Dedifferentiated amniotic fluid mesenchymal stem cell (primary cell): Measurements from ENCODE around the gene CLCN1.

ENCODE experiments used
- DNase-seq: peaks from one replicate; pipeline ENCODE4 v3.0.0-alpha.2; 2016; ENCODE audit errors: extremely low spot score

Gene CLCN1

DNA sequence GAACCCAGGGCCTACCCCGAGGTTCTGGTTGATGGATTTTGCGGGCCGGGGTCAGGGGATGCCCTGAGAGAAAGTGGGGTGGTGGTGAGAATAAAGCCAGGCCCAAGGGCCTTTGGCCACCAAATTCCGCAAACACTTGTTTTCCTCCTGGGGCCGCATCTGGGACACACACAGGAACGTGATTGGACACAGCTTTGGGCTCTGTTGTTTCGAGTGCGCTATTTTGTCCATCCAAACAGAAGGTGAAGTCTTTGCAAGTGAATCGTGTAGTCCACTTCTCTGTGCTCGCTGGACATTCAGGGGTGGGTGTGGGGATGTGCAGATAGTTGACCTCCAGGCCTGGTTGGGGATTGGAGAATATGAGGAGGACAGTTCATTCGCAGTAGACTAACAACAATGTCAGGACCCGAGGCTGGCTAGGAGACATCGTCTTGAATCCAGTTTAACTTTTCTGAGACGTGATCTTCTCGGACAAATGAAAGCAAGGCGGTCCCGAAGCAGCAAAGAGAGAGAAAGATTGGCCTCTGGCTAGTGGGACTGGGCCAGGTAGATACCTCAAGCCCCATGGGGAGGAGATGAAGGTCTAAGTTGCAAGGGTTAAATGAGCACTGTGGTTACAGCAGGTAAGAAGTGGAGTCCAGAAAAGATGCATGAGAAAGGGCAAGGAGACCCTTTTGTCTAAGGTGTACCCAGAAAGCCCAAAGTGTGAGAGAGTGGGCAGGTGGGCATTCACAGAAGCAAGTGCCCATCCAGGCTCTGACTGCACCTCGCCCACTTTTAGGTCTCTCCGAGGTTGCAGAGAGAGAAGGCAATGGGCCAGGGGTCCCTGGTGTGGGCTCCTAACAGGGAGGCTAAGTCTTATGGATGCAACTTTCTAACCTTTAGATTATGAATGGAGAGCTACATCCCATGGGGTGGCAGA, 47.4 kb downstream of the CLCN1 start:
- no peak for DNase-seq

- no peak for DNase-seq
These were observed 52.1 kb downstream of the CLCN1 start for GRCh38 chr7:143367972-143368371.

- DNase-seq = no peak
These were observed 52.5 kb downstream of the CLCN1 start for GRCh38 chr7:143368387-143368786.

DNA sequence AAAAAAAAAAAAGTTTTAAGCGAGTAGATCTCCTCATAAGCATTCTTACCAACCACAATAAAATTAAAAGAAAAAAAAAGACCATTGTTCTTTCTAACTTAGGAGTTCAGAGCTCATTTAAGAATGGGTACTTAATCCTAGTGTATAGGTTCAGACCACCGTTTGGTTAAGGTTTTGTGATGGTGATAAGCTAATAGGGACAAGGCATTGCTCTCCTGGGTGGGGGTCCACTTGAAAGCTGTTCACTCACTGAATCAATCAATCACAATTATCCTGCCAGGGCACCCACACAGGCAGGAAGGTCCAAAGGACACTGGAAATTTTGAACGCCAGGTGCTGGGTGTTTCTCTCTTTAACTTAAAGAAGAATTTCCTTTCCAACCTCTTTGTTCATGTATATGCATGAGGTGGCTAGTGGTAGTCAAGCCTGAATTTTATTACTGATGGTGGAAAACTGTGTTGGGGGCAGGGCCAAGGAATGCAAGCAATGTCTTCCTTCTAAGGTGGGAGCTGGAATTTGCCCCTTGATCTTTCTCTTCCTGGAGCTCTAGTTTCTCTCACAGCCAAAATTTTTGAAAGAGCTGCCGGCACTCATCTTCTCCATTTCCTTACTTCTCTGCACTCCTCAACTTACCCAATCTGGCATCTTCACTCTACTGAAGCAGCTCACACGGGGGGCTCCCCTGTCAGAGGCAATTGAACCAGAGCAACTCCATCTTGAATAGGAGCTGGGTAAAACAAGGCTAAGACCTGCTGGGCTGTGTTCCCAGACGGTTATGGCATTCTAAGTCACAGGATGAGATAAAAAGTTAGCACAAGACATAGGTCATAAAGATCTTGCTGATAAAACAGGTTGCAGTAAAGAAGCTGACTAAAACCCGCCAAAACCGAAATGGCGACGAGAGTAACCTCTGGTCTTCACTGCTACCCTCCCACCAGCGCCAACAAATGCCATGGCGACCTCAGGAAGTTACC, 54.1 kb downstream of the CLCN1 start:
- no peak for DNase-seq

GRCh38 chr7:143372070-143372469, 56.2 kb downstream of the CLCN1 start:
- no peak for DNase-seq

GRCh38 chr7:143373255-143373794, 57.4 kb downstream of the CLCN1 start:
- DNase-seq = no peak

DNA sequence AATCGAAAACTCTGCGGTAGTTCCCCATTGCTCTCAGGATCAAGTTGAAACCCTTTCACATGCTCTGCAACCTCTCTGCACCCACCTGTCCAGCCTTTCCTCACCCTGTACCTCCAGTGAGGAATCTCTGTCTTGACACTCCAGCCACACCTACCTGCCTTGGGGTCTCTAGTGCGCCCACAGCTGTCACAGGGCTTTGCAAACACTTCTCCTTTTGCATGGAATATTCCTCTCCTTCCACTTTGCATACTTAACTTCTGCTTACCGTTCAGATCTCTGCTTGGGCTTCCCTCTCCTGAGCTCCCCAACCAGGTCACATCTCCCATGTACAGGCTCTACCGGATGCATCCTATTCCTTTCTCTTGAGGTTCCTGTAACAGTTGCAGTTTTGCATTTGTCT, 58.6 kb downstream of the CLCN1 start:
- DNase-seq = no peak

GRCh38 chr7:143375298-143376034, 59.6 kb downstream of the CLCN1 start:
- no peak for DNase-seq

- DNase-seq = no peak
These were observed 60.5 kb downstream of the CLCN1 start for GRCh38 chr7:143376396-143376795.

DNA sequence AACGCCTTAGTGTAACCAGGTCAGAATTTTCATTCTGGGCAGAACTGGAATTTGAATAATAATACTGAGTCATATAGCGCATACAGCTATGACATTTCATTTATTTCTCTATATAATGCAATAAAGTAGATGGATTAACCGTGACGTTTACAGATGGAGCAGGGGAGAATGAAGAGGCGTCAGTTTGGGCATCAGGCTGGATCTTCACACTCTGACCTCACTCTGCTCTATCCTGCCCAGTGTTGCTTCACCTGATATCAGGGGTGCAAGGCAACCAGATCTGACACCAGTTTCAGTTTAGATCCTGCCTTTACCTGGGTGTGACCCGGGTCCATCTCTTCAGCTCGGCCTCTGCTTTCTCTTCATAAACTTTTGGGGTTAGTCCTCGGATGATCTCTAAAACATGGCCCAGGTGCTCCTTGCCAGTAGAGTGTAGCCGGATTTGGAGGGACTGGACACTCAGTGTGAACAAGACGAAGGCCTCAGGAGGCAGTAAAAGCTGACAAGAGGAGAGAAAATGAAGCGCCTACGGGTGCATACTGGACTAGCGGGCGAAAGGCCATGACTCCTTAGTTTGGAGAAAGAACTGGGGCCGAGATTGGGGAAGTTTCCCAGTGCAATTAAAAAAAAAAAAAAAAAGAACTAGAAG, 63.8 kb downstream of the CLCN1 start:
- no peak for DNase-seq

GRCh38 chr7:143380260-143380645, 64.3 kb downstream of the CLCN1 start:
- peak; percentile 90 for DNase-seq

GRCh38 chr7:143380646-143381426, 64.9 kb downstream of the CLCN1 start, which contains the start of gene ZYX:
Gene ZYX, plus strand, starts transcription at chr7:143381345. Its CDS starts 227 bp downstream, at chr7:143381572.
- peak; percentile 92 for DNase-seq

DNA sequence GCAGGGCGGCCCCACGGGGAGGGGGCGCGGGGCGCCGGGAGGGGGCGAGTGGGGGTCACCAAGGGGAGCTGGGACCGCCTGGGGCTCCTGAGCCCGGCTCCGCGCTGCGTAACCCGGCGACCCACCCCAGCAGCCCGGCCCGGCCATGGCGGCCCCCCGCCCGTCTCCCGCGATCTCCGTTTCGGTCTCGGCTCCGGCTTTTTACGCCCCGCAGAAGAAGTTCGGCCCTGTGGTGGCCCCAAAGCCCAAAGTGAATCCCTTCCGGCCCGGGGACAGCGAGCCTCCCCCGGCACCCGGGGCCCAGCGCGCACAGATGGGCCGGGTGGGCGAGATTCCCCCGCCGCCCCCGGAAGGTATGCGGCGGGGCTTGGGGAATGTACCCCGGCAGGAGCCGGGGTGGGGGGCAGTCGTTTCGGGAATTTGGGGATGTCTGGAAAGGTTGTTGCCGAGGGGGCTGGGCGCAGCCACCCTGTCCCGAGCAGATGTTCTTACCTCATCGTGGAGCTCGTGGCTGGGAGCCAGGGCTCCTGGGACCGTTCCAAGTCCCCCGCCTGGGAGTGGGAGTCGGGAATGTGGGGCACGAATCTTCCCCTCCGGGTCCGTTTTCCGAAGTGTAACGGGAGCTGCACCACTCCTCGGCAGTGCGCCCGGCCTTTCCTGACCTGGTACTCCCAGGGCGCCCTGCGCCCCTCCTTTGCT, 65.7 kb downstream of the CLCN1 start:
- peak; percentile 78 for DNase-seq

DNA sequence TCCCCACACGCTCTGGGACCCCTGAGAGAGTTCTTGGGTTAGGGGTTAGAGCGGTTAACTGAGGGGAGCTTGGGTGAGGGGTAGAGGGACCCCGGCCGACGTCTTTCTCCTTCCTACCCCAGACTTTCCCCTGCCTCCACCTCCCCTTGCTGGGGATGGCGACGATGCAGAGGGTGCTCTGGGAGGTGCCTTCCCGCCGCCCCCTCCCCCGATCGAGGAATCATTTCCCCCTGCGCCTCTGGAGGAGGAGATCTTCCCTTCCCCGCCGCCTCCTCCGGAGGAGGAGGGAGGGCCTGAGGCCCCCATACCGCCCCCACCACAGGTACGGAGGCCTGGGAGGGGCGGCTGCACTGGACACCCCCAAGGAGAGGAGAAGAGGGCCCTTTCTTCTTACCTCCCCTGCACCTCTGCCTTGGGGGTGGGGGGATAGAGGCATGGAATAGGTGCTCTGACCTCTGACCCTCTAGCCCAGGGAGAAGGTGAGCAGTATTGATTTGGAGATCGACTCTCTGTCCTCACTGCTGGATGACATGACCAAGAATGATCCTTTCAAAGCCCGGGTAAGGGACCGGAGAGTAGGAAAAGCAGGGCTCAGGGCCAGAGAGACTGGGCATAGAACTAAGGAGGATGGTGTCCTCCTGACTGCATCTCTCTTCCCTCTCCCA, 66.3 kb downstream of the CLCN1 start:
- no peak for DNase-seq

DNA sequence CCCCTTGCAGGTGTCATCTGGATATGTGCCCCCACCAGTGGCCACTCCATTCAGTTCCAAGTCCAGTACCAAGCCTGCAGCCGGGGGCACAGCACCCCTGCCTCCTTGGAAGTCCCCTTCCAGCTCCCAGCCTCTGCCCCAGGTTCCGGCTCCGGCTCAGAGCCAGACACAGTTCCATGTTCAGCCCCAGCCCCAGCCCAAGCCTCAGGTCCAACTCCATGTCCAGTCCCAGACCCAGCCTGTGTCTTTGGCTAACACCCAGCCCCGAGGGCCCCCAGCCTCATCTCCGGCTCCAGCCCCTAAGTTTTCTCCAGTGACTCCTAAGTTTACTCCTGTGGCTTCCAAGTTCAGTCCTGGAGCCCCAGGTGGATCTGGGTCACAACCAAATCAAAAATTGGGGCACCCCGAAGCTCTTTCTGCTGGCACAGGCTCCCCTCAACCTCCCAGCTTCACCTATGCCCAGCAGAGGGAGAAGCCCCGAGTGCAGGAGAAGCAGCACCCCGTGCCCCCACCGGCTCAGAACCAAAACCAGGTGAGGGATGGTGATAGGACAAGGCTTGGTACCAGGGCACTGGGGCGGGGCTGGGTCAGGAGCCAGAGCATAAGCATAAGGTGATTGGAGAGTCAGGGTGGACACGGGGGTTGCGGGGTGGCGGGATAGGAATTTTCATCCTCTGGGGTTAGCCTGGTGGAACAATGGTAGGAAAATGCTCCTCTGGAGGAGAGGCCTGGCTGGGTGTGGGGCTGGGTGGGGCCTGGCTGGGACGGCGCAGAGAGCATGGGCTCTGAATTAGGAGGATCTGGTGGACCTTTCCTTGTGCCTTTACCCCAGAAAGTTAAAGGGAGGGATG, 67.1 kb downstream of the CLCN1 start:
- no peak for DNase-seq

- DNase-seq = no peak
These were observed 67.7 kb downstream of the CLCN1 start for GRCh38 chr7:143383642-143383957.

DNA sequence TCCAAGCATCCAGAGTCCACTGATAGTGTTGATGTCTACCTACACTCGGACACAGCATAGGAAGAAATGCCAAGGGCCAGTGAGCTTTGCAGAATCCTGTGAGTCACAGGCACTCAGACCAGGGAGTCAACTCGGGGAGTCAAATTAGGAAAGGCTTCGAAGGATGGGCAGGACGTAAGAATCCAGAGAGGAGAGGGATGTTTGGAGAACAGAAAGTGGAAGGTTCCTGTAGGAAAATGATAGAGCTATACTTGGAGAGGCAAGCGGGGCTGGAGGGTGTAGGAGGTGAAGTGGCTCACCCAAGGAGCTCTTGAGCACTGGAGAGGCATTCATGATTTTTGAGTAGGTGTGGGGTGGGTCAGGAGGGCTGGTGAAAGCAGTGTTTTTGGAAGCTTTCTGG, 68.2 kb downstream of the CLCN1 start:
- peak; percentile 21 for DNase-seq
